Adipocyte (in vitro differentiated cells): ENCODE results near the gene RPN2.

Experiments used
- DNase-seq: peaks from one replicate; pipeline ENCODE4 v3.0.0-alpha.2; 2015; ENCODE audit warnings: low read depth
- H3K27me3 ChIP-seq: replicated peaks from 2 replicates; pipeline ENCODE4 v1.7.0; 2013; ENCODE audit warnings: mild to moderate bottlenecking, low read length, moderate library complexity; ENCODE audit not compliant: control insufficient read depth, insufficient read depth
- H3K36me3 ChIP-seq: 2 replicates; pipeline ENCODE4 v1.7.0; 2013; ENCODE audit warnings: low read length, mild to moderate bottlenecking, moderate library complexity; ENCODE audit not compliant: control insufficient read depth, insufficient read depth, severe bottlenecking
- H3K4me1 ChIP-seq: 2 replicates; pipeline ENCODE4 v1.7.0; 2013; ENCODE audit warnings: mild to moderate bottlenecking, low read length, moderate library complexity; ENCODE audit not compliant: control insufficient read depth, insufficient read depth
- H3K4me3 ChIP-seq: 2 replicates; pipeline ENCODE4 v1.7.0; 2013; ENCODE audit warnings: mild to moderate bottlenecking, low read length, moderate library complexity
- H3K9ac ChIP-seq: 2 replicates; pipeline ENCODE4 v1.7.0; 2013; ENCODE audit warnings: mild to moderate bottlenecking, low read length, moderate library complexity
- H3K9me3 ChIP-seq: 2 replicates; pipeline ENCODE4 v1.7.0; 2013; ENCODE audit warnings: mild to moderate bottlenecking, low read length, moderate library complexity; ENCODE audit not compliant: control insufficient read depth

Gene RPN2

DNA sequence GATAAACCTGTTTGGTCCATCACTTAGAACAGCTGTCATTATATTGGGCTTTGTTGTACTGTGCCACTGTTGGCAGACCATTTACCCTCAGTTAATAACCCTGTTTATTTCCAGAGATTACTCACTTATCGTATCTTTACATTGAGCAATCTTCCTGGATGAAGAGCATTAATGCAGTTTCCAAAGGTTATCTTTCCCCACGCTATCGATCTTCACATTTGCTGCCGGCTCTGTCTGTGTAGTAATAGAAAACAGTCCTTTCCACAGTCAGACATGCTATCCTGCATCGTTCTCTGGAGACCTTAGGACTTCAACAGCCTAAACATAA is 55.1 kb downstream of the RPN2 start:
- Histone ChIP-seq H3K27me3 (no peaks in the 10 kb centered on the region), H3K9ac (no peak overlapping the region), H3K36me3 (peaks cover 98% of the 10 kb centered on the region), H3K9me3 (no peaks in the 10 kb centered on the region), H3K4me1 (no peaks in the 10 kb centered on the region), H3K4me3 (no peak overlapping the region)
- DNase-seq = no peak

DNA sequence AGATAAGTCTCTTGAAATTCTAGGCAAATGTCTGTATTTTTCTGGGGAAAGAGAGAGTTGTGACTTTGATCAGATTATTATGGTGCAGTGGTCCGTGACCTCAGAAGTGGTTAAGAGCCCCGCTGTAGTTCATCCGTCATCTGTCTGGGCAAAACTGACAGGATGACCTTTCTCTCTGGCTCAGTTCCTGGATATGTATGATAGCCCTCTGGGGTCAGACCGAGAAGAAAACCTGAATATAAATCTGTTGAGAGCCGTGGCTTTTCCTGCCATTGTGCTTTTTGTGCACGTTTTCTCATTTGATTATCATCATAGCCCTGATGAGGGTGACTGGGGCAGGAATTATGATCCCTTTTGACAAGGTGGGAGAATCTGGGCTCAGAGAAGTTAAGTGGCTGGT is 55.9 kb downstream of the RPN2 start:
- Histone ChIP-seq H3K4me1 (no peaks in the 10 kb centered on the region), H3K27me3 (no peaks in the 10 kb centered on the region), H3K36me3 (peaks cover 98% of the 10 kb centered on the region), H3K4me3 (no peak overlapping the region), H3K9ac (no peak overlapping the region), H3K9me3 (no peaks in the 10 kb centered on the region)
- no peak for DNase-seq

DNA sequence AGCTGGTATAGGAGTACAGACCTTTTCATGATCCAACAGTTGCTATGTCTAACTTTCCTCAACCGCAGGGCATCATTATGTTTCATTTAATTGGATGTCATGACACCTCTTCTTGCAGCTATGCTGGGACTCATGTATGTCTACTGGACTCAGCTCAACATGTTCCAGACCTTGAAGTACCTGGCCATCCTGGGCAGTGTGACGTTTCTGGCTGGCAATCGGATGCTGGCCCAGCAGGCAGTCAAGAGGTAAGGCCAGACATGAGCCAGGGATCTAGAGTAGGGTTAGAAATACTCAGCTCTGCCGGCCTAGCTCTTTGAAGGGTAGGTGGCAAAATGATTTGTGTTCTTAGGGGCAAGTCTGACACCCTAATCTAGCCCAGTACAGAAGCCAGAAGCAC is 57.3 kb downstream of the RPN2 start:
- Histone ChIP-seq H3K27me3 (no peaks in the 10 kb centered on the region), H3K9me3 (no peaks in the 10 kb centered on the region), H3K36me3 (peaks cover 98% of the 10 kb centered on the region), H3K9ac (no peak overlapping the region), H3K4me1 (no peaks in the 10 kb centered on the region), H3K4me3 (no peak overlapping the region)
- DNase-seq = no peak

DNA sequence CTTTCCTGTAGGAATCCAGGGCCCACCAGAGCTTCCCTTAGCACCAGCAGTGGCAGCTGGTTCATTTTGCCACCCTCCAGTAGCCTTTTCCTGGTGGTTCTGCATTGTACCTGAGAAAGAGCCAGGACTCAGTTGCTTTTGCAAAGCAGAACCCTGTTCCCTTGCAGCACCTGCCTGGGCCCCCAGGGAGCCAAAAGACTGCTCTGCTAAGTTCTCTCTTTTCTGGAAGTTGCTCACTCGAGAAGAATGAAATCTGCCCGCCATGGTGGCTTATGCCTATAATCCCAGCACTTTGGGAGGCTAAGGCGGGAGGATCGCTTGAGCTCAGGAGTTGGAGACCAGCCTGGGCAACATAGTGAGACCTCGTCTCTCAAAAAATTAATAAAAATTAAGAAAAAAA is 58.5 kb downstream of the RPN2 start:
- Histone ChIP-seq H3K36me3 (peaks cover 98% of the 10 kb centered on the region), H3K27me3 (no peaks in the 10 kb centered on the region), H3K9me3 (no peaks in the 10 kb centered on the region), H3K9ac (no peak overlapping the region), H3K4me1 (no peaks in the 10 kb centered on the region), H3K4me3 (no peak overlapping the region)
- DNase-seq = no peak

DNA sequence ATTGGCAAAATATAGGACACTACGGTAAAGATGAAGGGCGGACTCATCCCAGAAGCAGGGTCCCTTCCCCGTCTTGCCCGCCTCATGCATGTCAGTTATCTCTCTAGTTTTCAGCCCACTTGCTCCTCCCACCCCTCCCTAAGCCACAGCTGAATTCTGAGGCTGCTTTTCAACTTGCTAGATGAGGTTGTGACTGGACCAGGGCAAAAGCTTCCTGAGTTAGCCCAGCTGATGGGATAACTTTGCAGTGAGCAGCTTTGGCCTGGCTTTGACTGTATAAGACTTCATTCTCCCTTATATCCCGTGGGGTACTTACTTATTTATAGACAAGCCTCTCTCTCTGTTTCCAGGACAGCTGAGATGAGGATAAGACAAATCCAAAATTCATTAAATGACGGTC is 59.3 kb downstream of the RPN2 start:
- H3K27me3 ChIP-seq = no peaks in the 10 kb centered on the region
- H3K4me1 ChIP-seq = peaks cover under 1% of the 10 kb centered on the region
- no peak overlapping the region for H3K9ac ChIP-seq
- no peak for DNase-seq
- H3K36me3 ChIP-seq = peaks cover 98% of the 10 kb centered on the region
- no peaks in the 10 kb centered on the region for H3K9me3 ChIP-seq
- no peak overlapping the region for H3K4me3 ChIP-seq

DNA sequence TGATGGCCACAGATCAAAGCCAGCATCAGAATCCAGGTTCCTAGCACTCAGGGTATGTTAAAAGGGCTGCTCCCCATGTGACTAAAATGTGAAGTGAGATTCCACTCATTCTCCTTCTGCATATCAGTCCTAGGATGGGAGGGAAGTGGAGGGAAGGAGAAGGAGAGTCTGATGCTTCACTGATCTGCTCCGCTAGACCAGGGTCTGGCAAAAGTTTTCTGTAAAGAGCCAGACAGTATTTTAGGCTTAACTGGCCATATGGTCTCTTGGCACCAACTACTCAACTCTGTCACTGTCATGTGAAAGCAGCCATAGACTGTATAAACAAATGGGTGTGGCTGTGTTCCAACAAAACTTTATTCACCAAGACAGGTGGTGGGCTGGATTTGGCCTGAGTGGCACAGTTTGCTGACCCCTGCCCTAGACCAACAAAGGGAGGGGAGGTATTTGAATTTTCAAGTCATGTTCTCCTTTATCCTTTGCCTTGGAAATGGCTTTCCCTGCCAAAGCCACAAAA is 59.9 kb downstream of the RPN2 start:
- DNase-seq = peak; percentile 27
- no peak overlapping the region for H3K4me3 ChIP-seq
- peaks cover 6% of the 10 kb centered on the region for H3K4me1 ChIP-seq
- H3K36me3 ChIP-seq = peaks cover 96% of the 10 kb centered on the region
- no peaks in the 10 kb centered on the region for H3K27me3 ChIP-seq
- H3K9ac ChIP-seq = no peak overlapping the region
- H3K9me3 ChIP-seq = no peaks in the 10 kb centered on the region

DNA sequence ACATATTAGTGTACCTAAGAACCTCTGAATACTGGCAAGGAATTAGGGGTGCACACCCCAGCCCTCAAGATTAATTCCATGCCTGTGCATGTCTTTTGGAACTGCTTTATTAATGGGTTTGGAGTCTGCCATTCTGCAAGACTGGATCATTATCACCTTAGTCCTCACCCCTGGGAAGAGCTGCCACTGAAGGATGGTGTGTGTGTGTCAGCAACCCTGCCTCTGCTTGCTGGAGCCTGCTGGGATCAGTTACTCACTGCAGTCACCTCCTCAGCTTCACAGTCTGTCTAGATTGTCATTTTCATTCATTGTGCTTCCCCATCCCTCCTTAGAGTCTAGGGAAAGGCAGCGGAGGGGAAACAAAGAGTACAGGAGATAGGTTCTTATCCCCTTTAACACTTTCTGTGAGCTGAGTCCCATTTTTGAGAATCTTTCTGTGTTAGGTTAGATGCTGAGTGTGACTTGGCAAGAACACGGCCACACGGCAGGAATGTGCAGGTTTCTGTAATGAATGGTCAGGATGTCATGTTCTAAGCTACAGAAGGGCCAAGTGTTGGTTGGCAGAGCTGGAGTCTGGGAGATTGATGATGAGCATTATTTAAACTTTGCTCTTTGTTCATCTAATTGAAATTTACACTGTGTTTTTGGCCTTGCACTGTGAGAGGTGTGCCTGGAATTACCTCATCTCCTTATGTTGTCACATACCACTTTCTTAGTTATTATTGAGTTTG is 61.4 kb downstream of the RPN2 start:
- Histone ChIP-seq H3K9me3 (no peaks in the 10 kb centered on the region), H3K4me1 (peaks cover 7% of the 10 kb centered on the region), H3K36me3 (peaks cover 89% of the 10 kb centered on the region), H3K9ac (no peak overlapping the region), H3K4me3 (no peak overlapping the region), H3K27me3 (no peaks in the 10 kb centered on the region)
- DNase-seq = no peak

DNA sequence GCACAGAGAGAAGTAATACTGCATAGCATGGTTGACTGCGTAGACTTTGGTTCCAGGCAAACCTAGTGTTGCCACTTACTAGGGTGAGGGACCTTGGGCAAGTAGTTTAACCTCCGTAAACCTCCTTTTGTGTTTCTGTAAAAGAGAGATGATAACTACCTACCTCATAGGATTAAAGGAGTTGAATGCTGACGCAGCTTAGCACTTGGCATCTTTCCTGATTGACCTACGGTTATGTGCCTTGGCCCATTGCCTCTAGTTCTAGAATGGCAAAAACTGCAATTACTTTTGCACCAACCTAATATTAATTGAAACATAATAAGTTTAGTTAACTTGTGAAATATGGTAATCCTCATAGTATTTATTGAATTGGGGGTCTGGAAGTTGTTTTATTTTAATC is 63.4 kb downstream of the RPN2 start:
- H3K9me3 ChIP-seq = no peaks in the 10 kb centered on the region
- peaks cover 7% of the 10 kb centered on the region for H3K4me1 ChIP-seq
- no peaks in the 10 kb centered on the region for H3K27me3 ChIP-seq
- no peak for DNase-seq
- H3K4me3 ChIP-seq = no peak overlapping the region
- no peak overlapping the region for H3K9ac ChIP-seq
- peaks cover 70% of the 10 kb centered on the region for H3K36me3 ChIP-seq

DNA sequence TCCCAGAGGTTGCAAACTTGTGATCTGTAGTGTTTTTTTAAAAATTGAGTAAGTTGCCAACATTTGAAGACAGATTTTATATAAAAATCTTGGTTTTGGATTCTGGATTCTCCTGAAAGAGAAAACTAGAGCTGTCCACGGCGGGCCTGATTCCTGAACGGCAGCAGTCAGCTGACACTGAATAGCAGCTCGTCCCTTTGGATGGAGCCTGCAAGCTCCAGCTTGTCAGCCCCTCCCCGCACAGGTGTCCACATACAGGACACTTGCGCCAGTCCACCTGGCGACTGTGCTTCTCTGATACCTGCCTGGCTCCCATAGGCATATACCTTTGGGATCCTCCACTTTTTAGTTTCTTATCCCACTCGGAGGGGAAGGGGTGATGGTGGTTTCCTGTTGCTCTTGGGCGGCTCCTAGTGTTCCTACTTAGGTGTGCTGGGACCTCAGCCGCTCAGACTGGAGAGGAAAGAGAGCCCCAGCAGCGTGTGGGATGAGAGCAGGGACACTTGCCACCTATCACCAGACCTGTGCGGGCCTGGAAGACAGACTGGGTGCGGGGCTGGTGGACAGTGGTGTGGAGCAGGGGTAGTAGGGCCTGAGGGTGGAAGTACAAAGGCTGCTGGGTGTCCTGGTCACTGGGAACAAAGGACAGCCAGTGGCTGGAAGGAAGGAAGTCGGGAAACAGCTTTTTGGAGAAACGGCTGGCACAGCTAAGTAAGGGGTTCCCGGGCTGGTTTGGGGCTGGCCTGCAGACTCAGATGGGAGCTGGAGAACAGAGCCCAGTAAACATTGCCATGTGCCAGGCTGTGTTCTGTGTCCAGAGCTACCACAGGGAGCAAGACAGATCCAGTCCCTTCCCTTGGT is 64.2 kb downstream of the RPN2 start:
- DNase-seq = no peak
- no peak overlapping the region for H3K4me3 ChIP-seq

DNA sequence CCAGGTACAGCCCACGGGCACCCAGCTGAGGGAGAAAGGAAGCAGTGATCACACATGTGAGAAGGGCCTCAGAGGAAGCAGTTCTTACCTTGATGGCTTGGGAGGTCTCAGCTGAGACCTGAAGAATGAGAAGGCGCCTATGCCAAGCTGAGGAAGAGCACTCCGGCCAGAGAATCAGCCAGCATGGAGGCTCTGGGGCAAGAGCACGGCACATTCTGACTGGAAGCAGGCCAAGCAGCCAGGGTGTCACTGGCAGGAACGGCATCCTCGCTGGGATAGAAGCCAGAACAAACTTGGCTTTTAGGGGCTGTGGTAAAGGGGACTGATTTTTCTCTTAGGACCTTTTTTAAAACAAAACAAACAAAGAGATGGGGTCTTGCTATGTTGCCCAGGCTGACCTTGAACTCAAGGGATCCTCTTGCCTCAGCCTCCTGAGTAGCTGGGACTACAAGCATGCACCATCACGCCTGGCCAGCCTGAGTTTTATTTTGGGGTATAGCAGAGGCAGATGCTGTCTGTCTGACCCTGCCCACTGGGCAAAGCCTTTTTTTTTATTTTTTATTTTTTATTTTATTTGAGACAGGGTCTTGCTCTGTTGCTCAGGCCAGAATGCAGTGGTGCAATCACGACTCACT is 64.9 kb downstream of the RPN2 start:
- H3K27me3 ChIP-seq = no peaks in the 10 kb centered on the region
- H3K9ac ChIP-seq = no peak overlapping the region
- H3K4me1 ChIP-seq = peaks cover 7% of the 10 kb centered on the region
- H3K4me3 ChIP-seq = no peak overlapping the region
- H3K36me3 ChIP-seq = peaks cover 54% of the 10 kb centered on the region
- H3K9me3 ChIP-seq = no peaks in the 10 kb centered on the region
- no peak for DNase-seq

More for the DNA sequence above, 64.2 kb downstream of the RPN2 start:
- Histone ChIP-seq H3K27me3 (no peaks in the 10 kb centered on the region), H3K36me3 (peaks cover 62% of the 10 kb centered on the region), H3K4me1 (peaks cover 7% of the 10 kb centered on the region), H3K9me3 (no peaks in the 10 kb centered on the region), H3K9ac (no peak overlapping the region)

DNA sequence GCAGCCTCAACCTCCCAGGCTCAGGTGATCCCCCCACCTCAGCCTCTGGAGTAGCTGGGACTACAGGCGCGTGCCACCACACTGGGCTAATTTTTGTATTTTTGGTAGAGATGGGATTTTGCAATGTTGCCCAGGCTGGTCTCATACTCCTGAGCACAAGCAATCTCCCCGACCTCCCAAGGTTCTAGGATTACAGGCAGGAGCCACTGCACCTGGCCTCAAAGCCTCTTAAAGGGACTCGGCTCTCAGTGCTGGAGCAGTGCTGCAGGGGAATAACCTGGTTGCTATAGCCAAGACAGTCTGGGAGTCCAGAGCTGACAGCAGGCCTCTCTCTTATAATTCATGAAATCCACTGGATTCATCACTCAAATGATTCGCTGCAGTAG is 65.4 kb downstream of the RPN2 start:
- no peak overlapping the region for H3K4me3 ChIP-seq
- H3K9me3 ChIP-seq = no peaks in the 10 kb centered on the region
- no peak for DNase-seq
- no peak overlapping the region for H3K9ac ChIP-seq
- peaks cover 49% of the 10 kb centered on the region for H3K36me3 ChIP-seq
- peaks cover 7% of the 10 kb centered on the region for H3K4me1 ChIP-seq
- H3K27me3 ChIP-seq = no peaks in the 10 kb centered on the region
